GM12892 (cell line): Measurements from ENCODE around the gene TCF19.

Experiments used
- POLR2A ChIP-seq: IDR thresholded peaks from 2 replicates; pipeline ENCODE4 v1.6.1; 2011; ENCODE audit warnings: low read depth, low read length, control low read depth
- POLR2AphosphoS5 ChIP-seq: IDR thresholded peaks from 2 replicates; pipeline ENCODE4 v1.6.1; 2011; ENCODE audit warnings: low read depth, low read length, control low read depth
- TAF1 ChIP-seq: IDR thresholded peaks from 2 replicates; pipeline ENCODE4 v1.6.1; 2011; ENCODE audit warnings: low read depth, mild to moderate bottlenecking, control low read depth, low read length, borderline replicate concordance

DNA sequence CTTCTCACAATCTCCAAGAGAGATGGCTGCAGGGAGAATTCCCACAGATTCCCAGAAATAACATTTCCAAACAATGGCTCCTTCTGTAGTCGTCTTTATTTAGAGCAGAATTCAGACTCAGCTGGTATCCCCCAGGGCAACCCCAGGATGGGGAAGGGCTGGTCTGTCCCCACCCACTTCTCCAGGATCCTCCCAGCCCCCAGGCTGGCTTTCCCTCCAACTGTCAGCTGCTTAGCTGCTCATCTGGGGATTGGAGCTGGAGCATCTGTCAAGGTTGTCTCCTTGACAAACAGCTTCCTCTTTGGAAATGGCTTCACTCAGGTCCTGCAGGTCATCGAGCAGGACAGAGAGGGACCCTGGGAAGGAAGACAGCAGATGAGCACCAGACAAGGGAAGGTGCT is 16.0 kb upstream of the TCF19 start:
- TF ChIP-seq POLR2A (no peak), POLR2AphosphoS5 (no peak), TAF1 (no peak)
